BJ (cell line): ENCODE results near the gene TTC7B. TPM values are rescaled to one million over a fixed set of nuclear protein-coding genes. Genes with fewer than 3 reads are reported as not detected.

Source experiments
- CTCF ChIA-PET: fragments of 350-600 bp; formaldehyde crosslinking; extraction: SDS; loops from one replicate; lab custom pipeline; 2021; ENCODE audit warnings: antibody characterized with exemption, inconsistent platforms; lab: Yijun Ruan, JAX
- POLR2A ChIA-PET: fragments of 300-600 bp; sonication (Branson Sonifier 250); formaldehyde crosslinking; extraction: SDS; loops from one replicate; lab custom pipeline; 2021; ENCODE audit warnings: antibody characterized with exemption; lab: Charles Lee
- DNase-seq: peaks from one replicate; pipeline ENCODE4 v3.0.0-alpha.2; 2011; ENCODE audit warnings: low read depth
- H3K27me3 ChIP-seq: 2 replicates; pipeline ENCODE4 v1.6.0; 2011; ENCODE audit warnings: low read length; ENCODE audit not compliant: control insufficient read depth, insufficient read depth
- H3K36me3 ChIP-seq: 2 replicates; pipeline ENCODE4 v1.5.1; 2011; ENCODE audit warnings: low read length; ENCODE audit not compliant: control insufficient read depth, insufficient read depth
- H3K4me3 ChIP-seq: 2 replicates; pipeline ENCODE4 v1.5.1; 2011; ENCODE audit warnings: low read depth, mild to moderate bottlenecking, control low read depth, low read length
- polyA plus RNA-seq: library from polyadenylated mRNA; depleted of rRNA; stranded (reverse); fragments of >200 nt; gene quantifications from 2 replicates; pipeline ENCODE4 v1.2.3, GENCODE V29; 2011
- TF ChIP-seq, protein P1 (sequence below): IDR thresholded peaks from 2 replicates; pipeline ENCODE4 v1.5.1; 2011; ENCODE audit warnings: low read depth, mild to moderate bottlenecking, control low read depth, inconsistent platforms, low read length, moderate library complexity; ENCODE audit not compliant: insufficient read depth

TTC7B gene
- polyA plus RNA-seq, 1 experiment: 46.9 TPM

DNA sequence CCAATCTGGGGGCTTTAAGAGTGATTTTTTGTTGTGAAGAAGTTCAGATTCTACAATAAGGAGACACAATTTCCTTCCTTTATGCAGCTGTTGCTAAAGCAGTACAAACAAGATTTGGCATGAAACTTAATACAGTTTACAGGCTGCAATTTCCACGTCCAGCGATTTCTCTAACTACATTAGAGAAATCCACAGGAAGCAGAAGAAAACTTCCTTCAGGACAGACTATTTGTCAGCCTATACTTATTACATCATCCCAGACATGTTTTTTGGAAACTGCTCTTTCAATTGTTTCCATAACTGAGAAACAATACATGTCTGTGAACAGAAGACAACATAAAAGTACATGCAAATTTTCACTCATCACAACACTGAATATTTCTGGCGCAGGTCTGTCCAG lies 204.3 kb downstream of the TTC7B start:
- DNase-seq: no peak
- Histone ChIP-seq H3K4me3 (no peak overlapping the region), H3K27me3 (no peaks in the 10 kb centered on the region), H3K36me3 (no peaks in the 10 kb centered on the region)
- CTCF ChIA-PET: no interaction called here
- TF ChIP-seq, protein P1, sequence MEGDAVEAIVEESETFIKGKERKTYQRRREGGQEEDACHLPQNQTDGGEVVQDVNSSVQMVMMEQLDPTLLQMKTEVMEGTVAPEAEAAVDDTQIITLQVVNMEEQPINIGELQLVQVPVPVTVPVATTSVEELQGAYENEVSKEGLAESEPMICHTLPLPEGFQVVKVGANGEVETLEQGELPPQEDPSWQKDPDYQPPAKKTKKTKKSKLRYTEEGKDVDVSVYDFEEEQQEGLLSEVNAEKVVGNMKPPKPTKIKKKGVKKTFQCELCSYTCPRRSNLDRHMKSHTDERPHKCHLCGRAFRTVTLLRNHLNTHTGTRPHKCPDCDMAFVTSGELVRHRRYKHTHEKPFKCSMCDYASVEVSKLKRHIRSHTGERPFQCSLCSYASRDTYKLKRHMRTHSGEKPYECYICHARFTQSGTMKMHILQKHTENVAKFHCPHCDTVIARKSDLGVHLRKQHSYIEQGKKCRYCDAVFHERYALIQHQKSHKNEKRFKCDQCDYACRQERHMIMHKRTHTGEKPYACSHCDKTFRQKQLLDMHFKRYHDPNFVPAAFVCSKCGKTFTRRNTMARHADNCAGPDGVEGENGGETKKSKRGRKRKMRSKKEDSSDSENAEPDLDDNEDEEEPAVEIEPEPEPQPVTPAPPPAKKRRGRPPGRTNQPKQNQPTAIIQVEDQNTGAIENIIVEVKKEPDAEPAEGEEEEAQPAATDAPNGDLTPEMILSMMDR: no peak
- POLR2A ChIA-PET: no interaction called here

DNA sequence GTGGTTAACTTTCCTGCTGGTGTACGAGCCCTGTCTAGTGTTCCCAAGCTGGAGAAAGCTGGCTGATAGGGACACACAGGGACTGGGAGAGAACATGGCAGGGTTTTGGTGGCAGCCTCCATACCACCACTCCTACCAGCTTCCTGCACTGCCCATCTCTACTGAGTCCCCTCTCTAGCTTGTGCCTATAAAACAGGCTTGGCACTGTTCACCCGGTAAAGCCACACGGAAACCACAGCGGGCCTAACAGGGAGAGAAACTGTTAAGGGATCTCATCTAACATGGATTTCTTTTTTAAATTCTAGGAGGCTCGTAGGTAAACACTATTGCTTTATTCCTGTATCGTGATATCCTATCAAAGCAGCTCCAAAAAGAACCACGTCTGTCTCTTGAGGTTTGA lies 204.7 kb downstream of the TTC7B start:
- no peaks in the 10 kb centered on the region for H3K27me3 ChIP-seq
- no peak for DNase-seq
- ChIA-PET POLR2A (no interaction called here), CTCF (no interaction called here)
- H3K4me3 ChIP-seq: no peak overlapping the region
- TF ChIP-seq, protein P1: no peak
- no peaks in the 10 kb centered on the region for H3K36me3 ChIP-seq

DNA sequence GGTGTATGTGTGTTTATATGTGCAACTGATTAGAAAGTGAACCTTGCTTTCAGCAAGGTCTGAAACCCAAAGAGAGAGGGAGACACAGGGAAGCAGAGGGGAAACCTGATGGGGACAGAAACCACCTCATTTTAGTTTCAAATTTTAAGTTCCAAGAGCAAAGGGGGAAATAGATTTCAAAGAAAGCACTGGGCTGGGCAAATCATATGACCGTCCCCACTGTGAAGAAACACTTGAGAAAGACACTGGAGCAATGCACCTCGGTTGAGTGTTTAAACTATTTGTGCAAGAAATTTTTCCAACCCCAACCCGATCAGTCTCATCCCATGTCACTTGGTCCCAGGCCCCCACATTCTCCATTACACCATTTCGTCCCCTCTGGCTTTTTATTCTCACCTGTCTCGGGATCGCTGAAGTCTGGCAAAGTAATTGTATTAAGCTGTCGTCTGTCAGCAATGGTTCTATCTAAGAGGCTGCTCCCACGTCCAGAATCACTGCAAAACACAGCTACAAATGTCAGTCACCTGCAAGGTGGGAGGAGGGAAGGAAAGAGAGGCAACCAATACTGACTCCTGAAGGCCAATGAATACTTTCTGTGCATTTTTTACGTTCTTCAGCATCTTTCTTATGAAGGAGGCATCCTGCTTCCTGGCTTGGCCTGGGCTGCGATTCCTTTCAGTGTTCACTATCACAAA lies 205.7 kb downstream of the TTC7B start:
- Histone ChIP-seq H3K36me3 (no peaks in the 10 kb centered on the region), H3K4me3 (no peak overlapping the region), H3K27me3 (no peaks in the 10 kb centered on the region)
- DNase-seq: no peak
- ChIA-PET POLR2A (no interaction called here), CTCF (no interaction called here)
- TF ChIP-seq, protein P1: no peak

DNA sequence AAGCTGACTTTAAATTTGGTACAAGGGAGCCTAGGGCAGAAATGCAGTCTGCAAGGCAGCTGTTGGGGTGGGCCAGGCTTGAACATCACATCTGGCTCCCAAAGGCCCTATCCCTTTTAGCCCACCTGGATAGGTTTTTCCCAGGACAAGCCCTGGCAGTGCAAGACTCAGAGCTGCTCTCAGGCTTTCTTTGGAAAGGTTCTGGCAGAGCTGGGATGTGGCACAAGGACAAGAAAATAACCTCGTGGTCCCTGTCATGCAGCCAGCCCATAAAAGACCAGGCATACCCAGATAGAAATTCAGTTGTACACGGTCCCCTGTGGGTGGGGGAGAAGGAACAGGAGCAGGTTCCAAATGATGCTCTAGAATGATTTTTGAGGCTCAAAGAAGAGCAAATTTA lies 206.9 kb downstream of the TTC7B start:
- DNase-seq: no peak
- Histone ChIP-seq H3K4me3 (no peak overlapping the region), H3K27me3 (no peaks in the 10 kb centered on the region), H3K36me3 (no peaks in the 10 kb centered on the region)
- POLR2A ChIA-PET: no interaction called here
- CTCF ChIA-PET: no interaction called here
- TF ChIP-seq, protein P1: no peak

DNA sequence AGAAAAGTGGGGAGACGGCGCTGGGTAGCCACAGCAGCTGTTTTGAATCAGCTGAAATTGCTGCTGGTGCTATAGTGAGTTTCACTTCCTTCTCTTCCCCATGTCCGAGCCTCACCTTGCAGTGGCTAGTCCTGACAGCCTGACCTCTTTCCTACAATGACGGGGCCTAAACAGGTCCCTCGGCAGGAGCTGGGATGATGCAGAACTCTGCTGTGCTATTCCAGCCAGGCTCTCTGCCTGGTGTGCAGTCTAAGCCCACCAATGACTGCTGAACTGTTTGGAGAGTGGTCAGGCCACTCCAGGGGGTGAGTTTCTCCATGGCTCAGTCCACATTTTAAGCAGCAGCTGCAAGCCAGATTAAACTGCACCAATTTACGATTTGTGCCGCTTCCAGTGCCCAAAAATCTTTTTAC lies 207.3 kb downstream of the TTC7B start:
- no peak overlapping the region for H3K4me3 ChIP-seq
- H3K27me3 ChIP-seq: no peaks in the 10 kb centered on the region
- POLR2A ChIA-PET: no interaction called here
- CTCF ChIA-PET: no interaction called here
- no peak for DNase-seq
- H3K36me3 ChIP-seq: no peaks in the 10 kb centered on the region
- TF ChIP-seq, protein P1: no peak
